DLD1 (cell line): ENCODE results near the gene TNIK.

Experiments
- in situ Hi-C: cut with HindIII; loops from 2 replicates; pipeline ENCODE4 v1.10.0; 2017; ENCODE audit warnings: low sequenced_read_pairs

The TNIK gene

GRCh38 chr3:171459942-171460724 lies at the start of gene TNIK:
Gene TNIK, minus strand, starts transcription at chr3:171460405. Its CDS starts 342 bp downstream, at chr3:171460063.
- in situ Hi-C loops = loop anchor here (5.0 kb wide), 1 partner anchor 77 kb away; no protein-coding TSS in a partner anchor

- in situ Hi-C loops = no loop called here
These were observed 48.5 kb upstream of the TNIK start for GRCh38 chr3:171508676-171509075.

- in situ Hi-C loops = no loop called here
These were observed 48.0 kb upstream of the TNIK start for GRCh38 chr3:171508206-171508605.

GRCh38 chr3:171506743-171507319 lies 46.6 kb upstream of the TNIK start:
- in situ Hi-C loops = no loop called here

GRCh38 chr3:171505822-171506333 lies 45.7 kb upstream of the TNIK start:
- in situ Hi-C loops = no loop called here

- in situ Hi-C loops = no loop called here
These were observed 44.2 kb upstream of the TNIK start for GRCh38 chr3:171504376-171504775.

GRCh38 chr3:171503817-171504216 lies 43.6 kb upstream of the TNIK start:
- in situ Hi-C loops = no loop called here

GRCh38 chr3:171498921-171499320 lies 38.7 kb upstream of the TNIK start:
- in situ Hi-C loops = no loop called here

GRCh38 chr3:171497468-171497867 lies 37.3 kb upstream of the TNIK start:
- in situ Hi-C loops = no loop called here

- in situ Hi-C loops = no loop called here
These were observed 35.2 kb upstream of the TNIK start for GRCh38 chr3:171495413-171495812.

- in situ Hi-C loops = no loop called here
These were observed 34.4 kb upstream of the TNIK start for GRCh38 chr3:171494457-171495109.

- in situ Hi-C loops = no loop called here
These were observed 31.2 kb upstream of the TNIK start for GRCh38 chr3:171491361-171491760.

- in situ Hi-C loops = no loop called here
These were observed 30.7 kb upstream of the TNIK start for GRCh38 chr3:171490901-171491300.

- in situ Hi-C loops = no loop called here
These were observed 29.1 kb upstream of the TNIK start for GRCh38 chr3:171489348-171489747.

GRCh38 chr3:171488479-171488878 lies 28.3 kb upstream of the TNIK start:
- in situ Hi-C loops = no loop called here

- in situ Hi-C loops = no loop called here
These were observed 27.2 kb upstream of the TNIK start for GRCh38 chr3:171487382-171487781.

- in situ Hi-C loops = no loop called here
These were observed 25.1 kb upstream of the TNIK start for GRCh38 chr3:171485338-171485737.

GRCh38 chr3:171481011-171481410 lies 20.8 kb upstream of the TNIK start:
- in situ Hi-C loops = no loop called here

GRCh38 chr3:171480526-171480925 lies 20.3 kb upstream of the TNIK start:
- in situ Hi-C loops = no loop called here

- in situ Hi-C loops = no loop called here
These were observed 16.4 kb upstream of the TNIK start for GRCh38 chr3:171476532-171477102.

- in situ Hi-C loops = no loop called here
These were observed 12.3 kb upstream of the TNIK start for GRCh38 chr3:171472552-171472951.
